Measurements from ENCODE around the gene DNAJC4. TPM values are rescaled to one million over a fixed set of nuclear protein-coding genes. Genes with fewer than 3 reads are reported as not detected.
A peak's percentile ranks its signal among the peaks of the same experiment; 100 is the strongest.

The DNAJC4 gene
- total RNA-seq, 1 donor from 2014 or later, result 25.8 TPM

DNA sequence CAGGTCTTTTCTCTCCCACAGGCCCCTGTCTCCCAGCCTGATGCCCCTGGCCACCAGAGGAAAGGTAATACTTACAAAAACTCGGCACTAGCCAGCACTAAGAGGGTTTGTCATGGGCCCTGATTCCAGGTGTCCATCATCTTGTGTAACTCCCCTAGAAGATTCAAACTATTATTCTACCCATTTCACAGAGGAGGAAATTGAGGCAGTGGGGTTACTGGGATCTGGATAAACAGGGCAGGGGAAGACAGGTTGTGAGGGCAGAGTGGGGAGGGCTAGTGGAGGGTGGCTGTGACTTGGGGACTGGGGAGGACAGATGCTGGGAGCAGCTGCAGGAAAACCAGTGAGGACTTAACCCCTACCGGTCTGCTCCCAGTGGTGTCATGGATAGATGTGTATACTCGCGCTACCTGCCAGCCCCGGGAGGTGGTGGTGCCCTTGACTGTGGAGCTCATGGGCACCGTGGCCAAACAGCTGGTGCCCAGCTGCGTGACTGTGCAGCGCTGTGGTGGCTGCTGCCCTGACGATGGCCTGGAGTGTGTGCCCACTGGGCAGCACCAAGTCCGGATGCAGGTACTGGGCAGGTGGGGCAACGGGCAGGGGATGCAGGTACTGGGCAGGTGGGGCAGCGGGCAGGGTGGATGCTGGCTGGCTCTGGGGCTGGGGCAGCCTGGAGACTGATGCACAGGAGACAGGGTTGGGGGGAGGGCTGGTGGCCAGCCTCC lies 5.3 kb downstream of the DNAJC4 start:
- no peak overlapping the region for H3K27ac Mint-ChIP-seq
- peaks cover 32% of the 10 kb centered on the region for H3K36me3 Mint-ChIP-seq (ENCODE audit: low read depth)
- no peaks in the 10 kb centered on the region for H3K27me3 Mint-ChIP-seq (ENCODE audit: low read depth)
- H3K4me1 Mint-ChIP-seq (ENCODE audit: low read depth), result peaks cover 18% of the 10 kb centered on the region
- peak overlapping the region; percentile 85 for H3K4me3 Mint-ChIP-seq (ENCODE audit: low read depth)
- DNase-seq (ENCODE audit: low spot score), result no peak
- no peaks in the 10 kb centered on the region for H3K9me3 Mint-ChIP-seq
- intact Hi-C loops (cut with micrococcal nuclease), result no loop called here

DNA sequence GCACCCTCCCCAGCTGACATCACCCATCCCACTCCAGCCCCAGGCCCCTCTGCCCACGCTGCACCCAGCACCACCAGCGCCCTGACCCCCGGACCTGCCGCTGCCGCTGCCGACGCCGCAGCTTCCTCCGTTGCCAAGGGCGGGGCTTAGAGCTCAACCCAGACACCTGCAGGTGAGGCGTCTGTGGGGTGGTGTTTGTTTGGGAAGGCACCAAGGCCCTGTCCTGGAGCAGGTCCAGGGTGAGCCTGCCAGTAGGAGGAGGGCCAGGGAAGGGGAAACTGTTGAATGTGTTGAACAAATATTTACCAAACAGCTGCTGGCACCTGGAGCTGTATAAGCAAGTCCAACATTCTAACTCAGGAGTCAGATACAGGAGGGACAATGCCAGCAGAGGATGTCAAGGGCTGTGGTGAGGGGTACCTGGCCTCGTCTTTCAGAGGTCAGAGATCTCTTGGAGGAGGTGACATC lies 7.2 kb downstream of the DNAJC4 start:
- Mint-ChIP-seq H3K9me3 (no peaks in the 10 kb centered on the region), H3K36me3 (ENCODE audit: low read depth) (peaks cover 36% of the 10 kb centered on the region), H3K4me1 (ENCODE audit: low read depth) (peaks cover 19% of the 10 kb centered on the region), H3K27me3 (ENCODE audit: low read depth) (no peaks in the 10 kb centered on the region), H3K4me3 (ENCODE audit: low read depth) (peak overlapping the region; percentile 13), H3K27ac (no peak overlapping the region)
- DNase-seq (ENCODE audit: low spot score), result no peak
- intact Hi-C loops (cut with micrococcal nuclease), result no loop called here

DNA sequence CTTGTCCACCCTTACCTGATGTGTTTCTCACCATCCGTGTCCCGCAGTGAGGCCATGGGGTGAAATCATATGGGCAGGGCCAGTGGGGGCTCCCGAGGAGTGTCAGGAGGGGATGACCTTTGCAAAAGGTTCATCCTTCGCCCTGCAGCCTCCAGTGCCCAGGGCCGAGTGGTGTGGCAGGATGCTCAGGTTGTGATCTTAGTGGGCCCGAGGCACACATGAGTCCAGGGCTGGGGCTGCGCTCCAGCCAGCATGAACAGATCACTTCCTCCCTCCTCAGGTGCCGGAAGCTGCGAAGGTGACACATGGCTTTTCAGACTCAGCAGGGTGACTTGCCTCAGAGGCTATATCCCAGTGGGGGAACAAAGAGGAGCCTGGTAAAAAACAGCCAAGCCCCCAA lies 7.7 kb downstream of the DNAJC4 start:
- Mint-ChIP-seq H3K9me3 (no peaks in the 10 kb centered on the region), H3K27ac (peak overlapping the region; percentile 42), H3K4me3 (ENCODE audit: low read depth) (no peak overlapping the region), H3K4me1 (ENCODE audit: low read depth) (peaks cover 20% of the 10 kb centered on the region), H3K36me3 (ENCODE audit: low read depth) (peaks cover 37% of the 10 kb centered on the region), H3K27me3 (ENCODE audit: low read depth) (no peaks in the 10 kb centered on the region)
- intact Hi-C loops (cut with micrococcal nuclease), result no loop called here
- no peak for DNase-seq (ENCODE audit: low spot score)

DNA sequence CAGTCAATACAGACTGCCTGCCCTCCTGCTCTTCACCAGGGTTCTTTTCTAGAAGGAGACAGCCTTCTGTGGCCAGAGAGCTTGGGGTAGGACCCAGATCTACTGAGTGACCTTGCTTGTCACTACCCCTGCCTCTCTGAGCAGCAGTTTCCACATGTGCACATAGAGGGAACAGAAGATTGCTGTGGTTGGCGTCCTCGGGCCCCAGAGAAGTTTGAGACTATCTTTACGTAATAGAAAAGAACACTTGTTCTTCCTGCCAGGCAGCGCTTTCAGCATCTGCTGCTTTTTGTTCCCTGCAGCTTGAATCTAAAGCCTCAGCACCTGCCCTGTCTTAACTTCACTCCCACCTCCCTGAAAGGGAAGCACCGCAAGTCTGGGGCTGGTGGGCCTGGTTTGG lies 8.7 kb downstream of the DNAJC4 start:
- DNase-seq (ENCODE audit: low spot score), result no peak
- H3K27ac Mint-ChIP-seq, result peak overlapping the region; percentile 35
- no peaks in the 10 kb centered on the region for H3K9me3 Mint-ChIP-seq
- intact Hi-C loops (cut with micrococcal nuclease), result no loop called here
- H3K36me3 Mint-ChIP-seq (ENCODE audit: low read depth), result peaks cover 46% of the 10 kb centered on the region
- no peak overlapping the region for H3K4me3 Mint-ChIP-seq (ENCODE audit: low read depth)
- peaks cover 25% of the 10 kb centered on the region for H3K4me1 Mint-ChIP-seq (ENCODE audit: low read depth)
- no peaks in the 10 kb centered on the region for H3K27me3 Mint-ChIP-seq (ENCODE audit: low read depth)

DNA sequence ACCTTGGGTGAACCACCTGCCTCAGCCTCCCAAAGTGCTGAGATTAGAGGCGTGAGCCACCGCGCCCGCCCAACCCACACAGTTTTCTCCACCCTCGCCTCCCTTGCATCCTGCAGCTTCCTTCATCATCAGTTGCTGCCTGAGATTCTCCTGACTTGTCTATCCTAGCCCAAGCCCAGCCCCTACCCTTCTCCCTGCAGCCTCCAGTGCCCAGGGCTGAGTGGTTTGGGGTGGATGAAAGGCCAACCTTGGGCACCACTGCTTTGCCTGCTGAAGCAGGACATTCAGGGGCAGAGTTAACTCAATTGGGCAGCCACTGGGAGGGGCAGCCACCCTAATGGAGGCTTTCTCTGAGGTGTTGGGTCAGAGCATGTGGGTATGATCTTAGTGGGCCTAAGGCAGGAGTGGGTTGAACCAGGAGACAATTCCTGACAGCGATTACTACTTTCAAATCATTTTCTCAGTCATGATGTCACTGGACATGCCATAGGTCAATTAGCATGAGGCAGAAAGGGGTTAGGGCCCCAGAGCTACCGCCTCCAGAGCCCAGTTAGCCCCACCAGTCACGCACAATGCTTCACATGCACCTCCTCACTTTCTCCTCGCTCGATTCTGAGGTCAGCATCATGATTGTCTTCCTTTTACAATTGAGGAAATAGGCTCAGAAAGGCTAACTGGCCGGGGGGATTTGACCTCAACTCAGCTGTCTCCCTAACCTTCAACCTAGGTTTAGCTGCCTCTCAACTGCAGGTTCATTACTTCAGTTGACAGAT lies 9.5 kb downstream of the DNAJC4 start:
- peaks cover 50% of the 10 kb centered on the region for H3K36me3 Mint-ChIP-seq (ENCODE audit: low read depth)
- peak overlapping the region; percentile 94 for H3K4me3 Mint-ChIP-seq (ENCODE audit: low read depth)
- H3K27ac Mint-ChIP-seq, result peak overlapping the region; percentile 93
- intact Hi-C loops (cut with micrococcal nuclease), result loop anchor here (2.0 kb wide), 3 partner anchors 33 to 53 kb away; partner anchors contain the start of genes BAD, FERMT3, GPR137 and STIP1
- no peaks in the 10 kb centered on the region for H3K27me3 Mint-ChIP-seq (ENCODE audit: low read depth)
- H3K9me3 Mint-ChIP-seq, result no peaks in the 10 kb centered on the region
- DNase-seq (ENCODE audit: low spot score), result no peak
- peaks cover 25% of the 10 kb centered on the region for H3K4me1 Mint-ChIP-seq (ENCODE audit: low read depth)

DNA sequence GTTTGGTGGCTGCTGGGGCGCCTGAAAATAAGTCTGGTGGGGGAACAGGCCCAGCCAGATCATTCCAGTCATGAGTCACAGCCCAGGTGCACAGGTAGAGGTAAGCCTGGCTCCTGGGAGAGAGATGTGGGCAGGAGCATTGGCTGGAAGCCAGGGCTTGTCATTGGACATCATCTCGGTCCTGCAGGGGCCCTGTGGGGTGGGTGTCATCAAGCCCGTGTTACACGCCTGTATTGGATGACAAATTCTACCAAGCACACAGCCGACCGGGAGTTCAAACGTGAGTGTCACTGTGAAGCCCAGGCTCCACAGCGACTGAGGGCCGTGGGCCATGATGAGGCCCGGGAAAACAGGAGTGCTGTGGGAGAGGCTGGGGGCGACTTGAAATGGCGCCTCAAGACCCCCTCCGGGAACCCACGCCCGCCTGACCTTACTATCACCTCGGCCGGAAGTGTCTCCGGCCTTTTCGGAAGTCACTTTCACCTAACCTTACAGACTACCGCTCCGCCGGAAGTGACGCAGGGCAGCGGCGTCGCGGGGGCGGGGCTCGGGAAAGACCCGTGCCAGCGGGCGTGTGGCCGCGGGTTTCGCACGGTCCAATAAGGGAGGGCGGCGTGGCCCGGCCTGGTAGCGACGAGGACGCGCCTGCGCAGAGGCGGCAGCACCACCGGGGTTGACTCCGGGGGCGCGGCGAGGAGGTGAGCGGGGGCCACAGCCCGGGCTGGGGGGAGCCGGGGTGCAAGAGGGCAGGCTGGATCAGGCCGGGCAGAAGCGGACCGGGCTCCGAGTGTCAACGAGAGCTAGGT lies 10.3 kb downstream of the DNAJC4 start, which contains the start of gene FKBP2:
TSS of gene FKBP2 (plus strand) at position 661 of the 806 bp plus-strand sequence. CDS start 1,293 bp downstream, outside the sequence.
- Mint-ChIP-seq H3K36me3 (ENCODE audit: low read depth) (peaks cover 45% of the 10 kb centered on the region), H3K4me1 (ENCODE audit: low read depth) (peaks cover 20% of the 10 kb centered on the region), H3K9me3 (no peaks in the 10 kb centered on the region), H3K27me3 (ENCODE audit: low read depth) (no peaks in the 10 kb centered on the region), H3K4me3 (ENCODE audit: low read depth) (peak within 1 kb of the TSS; percentile 94), H3K27ac (peak within 1 kb of the TSS; percentile 93)
- intact Hi-C loops (cut with micrococcal nuclease), result loop anchor here (1.0 to 2.0 kb wide), 7 partner anchors 14 to 77 kb away; partner anchors contain the start of genes BAD, ESRRA, FERMT3 and GPR137
- peak; percentile 98 for DNase-seq (ENCODE audit: low spot score)

DNA sequence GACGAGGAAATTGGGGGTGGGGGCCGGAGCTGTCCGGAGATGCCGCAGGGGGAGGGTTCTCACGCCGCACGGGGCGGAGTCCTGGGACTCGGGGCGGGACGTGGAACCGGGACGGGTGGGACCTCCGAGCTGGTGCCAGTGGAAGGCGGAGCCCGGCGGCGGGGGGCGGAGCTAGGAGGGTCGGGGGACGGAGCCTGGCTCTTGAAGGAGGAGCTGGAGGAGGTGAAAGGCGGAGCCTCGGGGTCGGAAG lies 10.8 kb downstream of the DNAJC4 start:
- Mint-ChIP-seq H3K36me3 (ENCODE audit: low read depth) (peaks cover 48% of the 10 kb centered on the region), H3K9me3 (no peaks in the 10 kb centered on the region), H3K27ac (peak overlapping the region; percentile 93), H3K27me3 (ENCODE audit: low read depth) (no peaks in the 10 kb centered on the region), H3K4me3 (ENCODE audit: low read depth) (peak overlapping the region; percentile 94), H3K4me1 (ENCODE audit: low read depth) (peaks cover 20% of the 10 kb centered on the region)
- intact Hi-C loops (cut with micrococcal nuclease), result loop anchor here (1.0 to 2.0 kb wide), 7 partner anchors 15 to 76 kb away; partner anchors contain the start of genes BAD, ESRRA, FERMT3 and GPR137
- DNase-seq (ENCODE audit: low spot score), result peak; percentile 100

DNA sequence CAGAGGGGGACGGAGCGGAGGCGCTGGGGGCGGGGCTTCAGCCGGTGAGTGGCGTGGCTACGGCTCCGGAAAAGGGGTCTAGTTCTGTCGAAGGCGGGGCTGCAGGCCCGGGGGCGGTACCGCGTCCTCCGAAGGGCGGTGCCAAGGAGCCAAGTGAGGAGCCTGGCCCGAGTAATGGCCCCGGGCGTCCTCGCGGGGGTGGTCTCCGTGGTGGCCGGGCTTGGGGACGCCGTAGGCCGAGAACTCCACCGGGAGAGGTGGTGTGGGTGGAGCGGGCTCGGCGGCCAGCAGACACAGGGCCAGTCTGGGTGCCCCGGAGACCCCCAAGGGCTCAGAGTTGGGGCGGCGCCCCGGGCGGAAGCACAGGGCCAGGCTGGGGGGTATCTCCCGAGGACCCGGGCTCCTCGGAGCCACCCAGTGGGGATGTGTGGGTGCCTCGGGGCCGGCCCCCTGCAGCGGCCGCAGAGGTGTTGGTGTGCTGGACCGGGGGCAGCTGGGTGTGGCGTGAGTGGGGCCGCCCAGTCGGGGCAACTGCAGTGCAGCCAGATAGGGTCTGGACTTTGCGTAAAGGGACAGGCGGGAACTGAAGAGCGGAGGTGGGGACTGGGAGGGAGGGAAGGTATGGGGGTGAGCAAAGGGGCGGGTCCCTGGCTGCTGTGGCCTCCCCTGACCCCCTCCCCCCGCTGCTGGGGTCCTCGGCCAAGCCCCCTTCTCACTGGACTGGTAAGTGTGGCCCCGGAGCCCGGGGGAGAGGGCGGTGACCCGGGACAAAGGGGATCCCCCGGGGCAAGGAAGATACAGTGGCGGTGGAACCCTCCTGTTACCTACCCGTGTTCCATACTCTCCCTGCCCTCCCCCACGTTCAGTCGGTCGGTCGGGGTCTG lies 11.4 kb downstream of the DNAJC4 start:
- intact Hi-C loops (cut with micrococcal nuclease), result loop anchor here (1.0 to 2.0 kb wide), 7 partner anchors 15 to 76 kb away; partner anchors contain the start of genes BAD, ESRRA, FERMT3 and GPR137
- peak overlapping the region; percentile 94 for H3K4me3 Mint-ChIP-seq (ENCODE audit: low read depth)
- peak overlapping the region; percentile 93 for H3K27ac Mint-ChIP-seq
- H3K9me3 Mint-ChIP-seq, result no peaks in the 10 kb centered on the region
- H3K27me3 Mint-ChIP-seq (ENCODE audit: low read depth), result no peaks in the 10 kb centered on the region
- peaks cover 20% of the 10 kb centered on the region for H3K4me1 Mint-ChIP-seq (ENCODE audit: low read depth)
- H3K36me3 Mint-ChIP-seq (ENCODE audit: low read depth), result peaks cover 48% of the 10 kb centered on the region
- DNase-seq (ENCODE audit: low spot score), result no peak

DNA sequence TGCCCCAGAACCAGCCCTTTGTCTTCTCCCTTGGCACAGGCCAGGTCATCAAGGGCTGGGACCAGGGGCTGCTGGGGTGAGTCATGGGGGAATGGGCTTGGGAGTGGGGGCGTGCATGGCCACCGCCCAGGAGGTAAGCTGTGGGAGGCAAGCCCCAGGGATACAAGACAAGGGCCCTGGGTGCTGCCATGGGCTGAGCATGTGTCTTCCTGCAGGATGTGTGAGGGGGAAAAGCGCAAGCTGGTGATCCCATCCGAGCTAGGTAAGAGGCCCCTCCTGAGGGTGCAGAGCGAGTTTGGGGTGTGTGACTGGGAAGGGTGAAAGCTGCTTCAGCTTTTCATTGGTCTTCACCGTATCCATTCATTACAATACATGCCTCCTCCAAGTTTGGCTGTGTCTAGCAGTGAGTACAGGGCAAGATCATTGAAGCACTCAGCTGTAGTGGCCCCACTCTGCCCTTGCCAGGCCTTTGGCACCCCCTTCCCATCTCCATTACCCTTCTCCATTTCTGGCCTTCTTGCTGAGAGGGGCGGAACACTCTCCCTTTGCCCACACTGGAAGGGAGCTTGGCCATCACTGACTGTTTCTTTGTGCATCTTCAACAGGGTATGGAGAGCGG lies 13.0 kb downstream of the DNAJC4 start:
- Mint-ChIP-seq H3K9me3 (no peaks in the 10 kb centered on the region), H3K27me3 (ENCODE audit: low read depth) (no peaks in the 10 kb centered on the region), H3K4me1 (ENCODE audit: low read depth) (peaks cover 28% of the 10 kb centered on the region), H3K27ac (peak overlapping the region; percentile 17), H3K36me3 (ENCODE audit: low read depth) (peaks cover 33% of the 10 kb centered on the region), H3K4me3 (ENCODE audit: low read depth) (peak overlapping the region; percentile 56)
- intact Hi-C loops (cut with micrococcal nuclease), result no loop called here
- DNase-seq (ENCODE audit: low spot score), result no peak

DNA sequence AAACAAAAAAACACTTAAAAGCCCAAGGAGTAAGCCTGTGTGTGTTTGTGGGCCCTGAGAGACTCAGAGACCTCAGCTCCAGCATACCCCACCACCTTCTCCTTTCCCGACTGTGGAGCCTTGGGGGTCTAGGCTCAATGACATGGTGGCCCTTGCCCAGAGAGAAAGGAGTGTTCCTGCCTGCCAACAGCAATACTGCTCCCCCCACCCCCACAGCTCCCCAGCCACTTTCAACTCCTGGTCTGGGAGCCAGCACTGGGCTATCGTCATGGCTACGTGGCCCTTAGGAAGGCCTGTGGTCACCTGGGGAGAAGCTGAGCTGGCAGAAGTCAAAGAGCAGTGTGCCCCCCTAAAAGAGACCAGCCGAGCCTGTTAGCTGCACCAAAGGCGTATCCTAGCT lies 13.8 kb downstream of the DNAJC4 start:
- peak overlapping the region; percentile 17 for H3K27ac Mint-ChIP-seq

DNA sequence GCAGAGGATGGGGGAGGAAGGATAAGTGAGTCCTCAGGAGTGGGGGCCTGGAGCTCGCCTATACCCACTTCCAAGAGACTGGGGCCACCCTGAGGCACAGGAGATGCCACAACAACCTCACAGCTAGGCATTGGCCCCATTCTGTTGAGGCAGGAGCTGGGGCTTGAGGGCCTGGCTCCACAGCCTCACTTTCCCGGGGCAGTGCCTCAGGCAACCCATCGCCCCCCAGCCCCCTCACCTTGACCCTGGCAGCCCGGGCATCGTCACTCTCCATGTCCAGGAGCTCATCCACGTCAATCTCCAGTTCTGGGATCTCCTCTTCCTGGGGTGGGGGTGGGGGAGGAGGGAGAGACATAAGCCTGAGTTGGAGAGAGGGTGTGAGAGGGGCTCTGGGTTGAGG lies 14.6 kb downstream of the DNAJC4 start:
- H3K4me3 Mint-ChIP-seq (ENCODE audit: low read depth), result peak overlapping the region; percentile 91
- no peaks in the 10 kb centered on the region for H3K27me3 Mint-ChIP-seq (ENCODE audit: low read depth)
- no peaks in the 10 kb centered on the region for H3K9me3 Mint-ChIP-seq
- peaks cover 26% of the 10 kb centered on the region for H3K4me1 Mint-ChIP-seq (ENCODE audit: low read depth)
- no peak overlapping the region for H3K27ac Mint-ChIP-seq
- peaks cover 27% of the 10 kb centered on the region for H3K36me3 Mint-ChIP-seq (ENCODE audit: low read depth)
- intact Hi-C loops (cut with micrococcal nuclease), result no loop called here
- DNase-seq (ENCODE audit: low spot score), result no peak

More for the DNA sequence above, 13.8 kb downstream of the DNAJC4 start:
- peaks cover 27% of the 10 kb centered on the region for H3K36me3 Mint-ChIP-seq (ENCODE audit: low read depth)
- intact Hi-C loops (cut with micrococcal nuclease), result no loop called here
- peaks cover 28% of the 10 kb centered on the region for H3K4me1 Mint-ChIP-seq (ENCODE audit: low read depth)
- H3K4me3 Mint-ChIP-seq (ENCODE audit: low read depth), result peak overlapping the region; percentile 56
- H3K27me3 Mint-ChIP-seq (ENCODE audit: low read depth), result no peaks in the 10 kb centered on the region
- DNase-seq (ENCODE audit: low spot score), result no peak
- H3K9me3 Mint-ChIP-seq, result no peaks in the 10 kb centered on the region
